ENCODE data around the gene DHCR7. TPM values are rescaled to one million over a fixed set of nuclear protein-coding genes. Genes with fewer than 3 reads are reported as not detected.
A peak's percentile ranks its signal among the peaks of the same experiment; 100 is the strongest.

The DHCR7 gene
- total RNA-seq, 2 donors from 2014 or later: 87.7 to 130 TPM

GRCh38 chr11:71478528-71478840, 30.3 kb upstream of the DHCR7 start:
- TF ChIP-seq CTCF (conservative IDR thresholded peaks at IDR 0.05): no peak
- Histone ChIP-seq H3K9ac (ENCODE audit: extremely low read depth, low read length, poor library complexity, severe bottlenecking) (no peak overlapping the region), H3K27me3 (ENCODE audit: control insufficient read depth, insufficient read depth, low read length, poor library complexity, severe bottlenecking) (no peaks in the 10 kb centered on the region), H3K4me1 (ENCODE audit: control insufficient read depth, insufficient read depth, low read length) (no peaks in the 10 kb centered on the region), H3K27ac (ENCODE audit: low read depth, low read length) (no peak overlapping the region), H3K36me3 (ENCODE audit: control insufficient read depth, insufficient read depth, low read length) (peaks cover 46% of the 10 kb centered on the region), H3K4me3 (ENCODE audit: low read length) (no peak overlapping the region), H3K9me3 (ENCODE audit: control insufficient read depth, low read length) (no peaks in the 10 kb centered on the region)
- Mint-ChIP-seq H3K4me1 (peaks cover 10% of the 10 kb centered on the region), H3K9me3 (no peaks in the 10 kb centered on the region), H3K4me3 (no peak overlapping the region), H3K36me3 (ENCODE audit: low read depth) (peaks cover 75% of the 10 kb centered on the region), H3K27me3 (ENCODE audit: insufficient read depth) (no peaks in the 10 kb centered on the region), H3K27ac (no peak overlapping the region)
- DNase-seq: no peak
- WGBS, 2 experiments (ENCODE audit: insufficient coverage in 1 of 2, insufficient read length in 1 of 2): 95 to 99% methylated on average over 8 to 11 of the region's 11 CpGs

DNA sequence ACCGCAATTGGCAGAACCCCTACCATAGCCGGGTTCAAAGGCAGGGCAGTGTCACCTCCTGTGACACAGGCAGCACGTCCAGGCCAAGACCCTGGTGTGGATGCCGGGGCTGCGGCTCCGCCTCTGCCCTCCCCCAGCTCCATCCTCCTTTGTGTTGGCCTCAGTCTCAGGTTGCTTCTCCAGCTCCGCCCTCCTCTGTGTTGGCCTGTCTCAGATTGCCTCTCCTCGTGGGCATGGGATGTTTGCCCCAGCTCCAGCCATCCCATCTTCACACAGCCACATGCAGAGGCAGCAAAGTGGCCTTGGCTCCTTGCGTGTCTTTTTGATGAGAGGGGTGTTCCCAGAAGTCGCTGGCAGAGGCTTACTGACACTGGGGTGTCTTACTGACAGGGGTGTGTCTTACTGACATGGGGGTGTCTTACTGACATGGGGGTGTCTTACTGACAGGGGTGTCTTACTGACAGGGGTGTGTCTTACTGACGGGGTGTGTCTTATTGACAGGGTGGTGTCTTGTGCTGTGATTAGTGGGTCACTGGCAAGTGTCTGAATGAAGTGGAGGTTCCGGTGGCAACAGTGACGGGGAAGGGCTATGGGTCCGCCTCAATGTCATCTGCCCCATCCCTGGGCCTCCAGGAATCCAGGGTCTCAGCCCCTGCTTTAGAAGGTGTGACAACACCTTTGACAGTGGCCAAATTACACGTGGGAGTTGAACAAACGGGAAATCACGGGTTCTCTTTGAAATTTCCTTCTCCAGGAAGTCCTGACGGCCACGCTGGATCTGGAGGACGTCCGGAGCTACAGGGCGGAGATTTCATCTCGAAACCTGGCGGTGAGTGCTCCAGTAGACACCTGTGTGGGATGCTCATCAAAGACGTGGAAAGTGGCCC, 29.7 kb upstream of the DHCR7 start:
- Histone ChIP-seq H3K27me3 (ENCODE audit: control insufficient read depth, insufficient read depth, low read length, poor library complexity, severe bottlenecking) (no peaks in the 10 kb centered on the region), H3K36me3 (ENCODE audit: control insufficient read depth, insufficient read depth, low read length) (peaks cover 46% of the 10 kb centered on the region), H3K9me3 (ENCODE audit: control insufficient read depth, low read length) (no peaks in the 10 kb centered on the region), H3K4me3 (ENCODE audit: low read length) (no peak overlapping the region), H3K27ac (ENCODE audit: low read depth, low read length) (no peak overlapping the region), H3K9ac (ENCODE audit: extremely low read depth, low read length, poor library complexity, severe bottlenecking) (no peak overlapping the region), H3K4me1 (ENCODE audit: control insufficient read depth, insufficient read depth, low read length) (no peaks in the 10 kb centered on the region)
- H3K9me3 Mint-ChIP-seq: no peaks in the 10 kb centered on the region
- no peaks in the 10 kb centered on the region for H3K27me3 Mint-ChIP-seq (ENCODE audit: insufficient read depth)
- WGBS, 2 experiments (ENCODE audit: insufficient coverage in 1 of 2, insufficient read length in 1 of 2): 84 to 90% methylated on average over 17 to 25 of the region's 25 CpGs
- no peak overlapping the region for H3K27ac Mint-ChIP-seq
- peaks cover 10% of the 10 kb centered on the region for H3K4me1 Mint-ChIP-seq
- H3K4me3 Mint-ChIP-seq: no peak overlapping the region
- no peak for TF ChIP-seq CTCF (conservative IDR thresholded peaks at IDR 0.05)
- peak; percentile 87 for DNase-seq
- peaks cover 74% of the 10 kb centered on the region for H3K36me3 Mint-ChIP-seq (ENCODE audit: low read depth)

- H3K36me3 Mint-ChIP-seq (ENCODE audit: low read depth): peaks cover 76% of the 10 kb centered on the region
- peaks cover 10% of the 10 kb centered on the region for H3K4me1 Mint-ChIP-seq
- Histone ChIP-seq H3K4me3 (ENCODE audit: low read length) (no peak overlapping the region), H3K27ac (ENCODE audit: low read depth, low read length) (no peak overlapping the region), H3K27me3 (ENCODE audit: control insufficient read depth, insufficient read depth, low read length, poor library complexity, severe bottlenecking) (no peaks in the 10 kb centered on the region), H3K36me3 (ENCODE audit: control insufficient read depth, insufficient read depth, low read length) (peaks cover 47% of the 10 kb centered on the region), H3K9ac (ENCODE audit: extremely low read depth, low read length, poor library complexity, severe bottlenecking) (no peak overlapping the region), H3K9me3 (ENCODE audit: control insufficient read depth, low read length) (no peaks in the 10 kb centered on the region), H3K4me1 (ENCODE audit: control insufficient read depth, insufficient read depth, low read length) (no peaks in the 10 kb centered on the region)
- no peak for TF ChIP-seq CTCF (conservative IDR thresholded peaks at IDR 0.05)
- H3K4me3 Mint-ChIP-seq: no peak overlapping the region
- 91% methylated on average over 30 to 34 of the region's 34 CpGs for WGBS, 2 experiments (ENCODE audit: insufficient coverage in 1 of 2, insufficient read length in 1 of 2)
- no peak for DNase-seq
- H3K9me3 Mint-ChIP-seq: no peaks in the 10 kb centered on the region
- no peaks in the 10 kb centered on the region for H3K27me3 Mint-ChIP-seq (ENCODE audit: insufficient read depth)
- H3K27ac Mint-ChIP-seq: no peak overlapping the region
These were observed 28.9 kb upstream of the DHCR7 start for GRCh38 chr11:71476926-71477640.
